Lower lobe of right lung (tissue), 2 donors: ENCODE data around the gene F2RL3. TPM values are rescaled to one million over a fixed set of nuclear protein-coding genes. Genes with fewer than 3 reads are reported as not detected.

Source experiments
- ATAC-seq, 2 donors: fragments of 200-7000 bp; cut with Tn5 transposase; one replicate each; pipeline ENCODE4 v1.9.1; 2020 to 2022; ENCODE audit warnings: mild to moderate bottlenecking in 2 of 2, moderate library complexity in 2 of 2
- DNase-seq: peaks from one replicate; pipeline ENCODE4 v3.0.0-alpha.2; 2020
- H3K27ac ChIP-seq: fragments of 200-600 bp; one replicate; pipeline ENCODE4 v1.8.0; 2022
- H3K27me3 ChIP-seq: fragments of 200-600 bp; one replicate; pipeline ENCODE4 v1.8.0; 2022; ENCODE audit warnings: low read depth
- H3K36me3 ChIP-seq: fragments of 200-600 bp; one replicate; pipeline ENCODE4 v1.8.0; 2022; ENCODE audit warnings: mild to moderate bottlenecking
- H3K4me1 ChIP-seq: fragments of 200-600 bp; one replicate; pipeline ENCODE4 v1.8.0; 2022
- H3K4me3 ChIP-seq: fragments of 200-600 bp; one replicate; pipeline ENCODE4 v1.8.0; 2022; ENCODE audit warnings: mild to moderate bottlenecking
- H3K9me3 ChIP-seq: fragments of 200-600 bp; one replicate; pipeline ENCODE4 v1.8.0; 2022
- CTCF ChIP-seq: fragments of 200-600 bp; IDR thresholded peaks from one replicate; pipeline ENCODE4 v1.8.0; 2022; ENCODE audit warnings: antibody characterized with exemption, mild to moderate bottlenecking
- intact Hi-C: fragments of 100-400 bp; cut with DNase I; formaldehyde crosslinking; loops from one replicate; pipeline ENCODE4 v1.11.0; 2022
- total RNA-seq: library from RNA; stranded (reverse); fragmentation: NEBNext Ultra II Directional; extraction: Animal tissue kit (Norgen Biotek cat#: 25700); gene quantifications from one replicate; pipeline ENCODE4 v1.2.1, GENCODE V29; 2021
- donor health status: DM: no; HTN: yes; CAD: no; lungs with severe emphysema.

F2RL3 gene
- total RNA-seq, 1 donor from 2014 or later, result 22.5 TPM

- H3K27me3 ChIP-seq, result no peaks in the 10 kb centered on the region
- H3K9me3 ChIP-seq, result peaks cover 23% of the 10 kb centered on the region
- TF ChIP-seq CTCF, result no peak
- ATAC-seq, result no peak
- H3K4me3 ChIP-seq, result no peak overlapping the region
- no peak overlapping the region for H3K27ac ChIP-seq
- DNase-seq, result no peak
- H3K4me1 ChIP-seq, result no peaks in the 10 kb centered on the region
- intact Hi-C loops, result no loop called here
- H3K36me3 ChIP-seq, result no peaks in the 10 kb centered on the region
These were observed 28.6 kb downstream of the F2RL3 start for GRCh38 chr19:16917401-16917800.

GRCh38 chr19:16919496-16919895 is 30.7 kb downstream of the F2RL3 start:
- Histone ChIP-seq H3K27me3 (no peaks in the 10 kb centered on the region), H3K9me3 (peaks cover 9% of the 10 kb centered on the region), H3K4me3 (no peak overlapping the region), H3K4me1 (no peaks in the 10 kb centered on the region), H3K27ac (no peak overlapping the region), H3K36me3 (no peaks in the 10 kb centered on the region)
- no peak for ATAC-seq
- no peak for DNase-seq
- no peak for TF ChIP-seq CTCF
- intact Hi-C loops, result no loop called here

- intact Hi-C loops, result no loop called here
- Histone ChIP-seq H3K4me1 (no peaks in the 10 kb centered on the region), H3K36me3 (no peaks in the 10 kb centered on the region), H3K27me3 (no peaks in the 10 kb centered on the region), H3K4me3 (no peak overlapping the region), H3K9me3 (peaks cover 3% of the 10 kb centered on the region), H3K27ac (no peak overlapping the region)
- TF ChIP-seq CTCF, result no peak
- DNase-seq (no peak), ATAC-seq (no peak)
These were observed 32.2 kb downstream of the F2RL3 start for GRCh38 chr19:16920816-16921529.

GRCh38 chr19:16921766-16922591 is 33.2 kb downstream of the F2RL3 start:
- ATAC-seq, result no peak
- Histone ChIP-seq H3K27me3 (no peaks in the 10 kb centered on the region), H3K27ac (no peak overlapping the region), H3K4me3 (no peak overlapping the region), H3K36me3 (no peaks in the 10 kb centered on the region), H3K9me3 (peaks cover 3% of the 10 kb centered on the region), H3K4me1 (no peaks in the 10 kb centered on the region)
- intact Hi-C loops, result no loop called here
- no peak for DNase-seq
- TF ChIP-seq CTCF, result no peak

- intact Hi-C loops, result no loop called here
- Histone ChIP-seq H3K27me3 (no peaks in the 10 kb centered on the region), H3K9me3 (peaks cover 3% of the 10 kb centered on the region), H3K4me1 (no peaks in the 10 kb centered on the region), H3K4me3 (no peak overlapping the region), H3K36me3 (no peaks in the 10 kb centered on the region), H3K27ac (no peak overlapping the region)
- DNase-seq (no peak), ATAC-seq (no peak)
- TF ChIP-seq CTCF, result no peak
These were observed 33.8 kb downstream of the F2RL3 start for GRCh38 chr19:16922592-16922934.
